HG03066 (cell line): ENCODE results near the gene GNL3.
"Not testable (repeated sequence)": the region's sequence is repeated elsewhere in the genome, so short reads cannot be mapped to it uniquely, and the experiment has no call there.

Experiments
- ATAC-seq: cut with Tn5 transposase; IDR thresholded peaks from one replicate; pipeline ENCODE4 v1.9.1; 2021; ENCODE audit warnings: low read depth; ENCODE audit not compliant: unreplicated experiment

Gene GNL3

GRCh38 chr3:52714335-52715302 lies 28.8 kb downstream of the GNL3 start:
- ATAC-seq = no peak

GRCh38 chr3:52715714-52716305 lies 30.0 kb downstream of the GNL3 start:
- ATAC-seq = no peak

GRCh38 chr3:52719618-52720017 lies 33.8 kb downstream of the GNL3 start:
- ATAC-seq = no peak

DNA sequence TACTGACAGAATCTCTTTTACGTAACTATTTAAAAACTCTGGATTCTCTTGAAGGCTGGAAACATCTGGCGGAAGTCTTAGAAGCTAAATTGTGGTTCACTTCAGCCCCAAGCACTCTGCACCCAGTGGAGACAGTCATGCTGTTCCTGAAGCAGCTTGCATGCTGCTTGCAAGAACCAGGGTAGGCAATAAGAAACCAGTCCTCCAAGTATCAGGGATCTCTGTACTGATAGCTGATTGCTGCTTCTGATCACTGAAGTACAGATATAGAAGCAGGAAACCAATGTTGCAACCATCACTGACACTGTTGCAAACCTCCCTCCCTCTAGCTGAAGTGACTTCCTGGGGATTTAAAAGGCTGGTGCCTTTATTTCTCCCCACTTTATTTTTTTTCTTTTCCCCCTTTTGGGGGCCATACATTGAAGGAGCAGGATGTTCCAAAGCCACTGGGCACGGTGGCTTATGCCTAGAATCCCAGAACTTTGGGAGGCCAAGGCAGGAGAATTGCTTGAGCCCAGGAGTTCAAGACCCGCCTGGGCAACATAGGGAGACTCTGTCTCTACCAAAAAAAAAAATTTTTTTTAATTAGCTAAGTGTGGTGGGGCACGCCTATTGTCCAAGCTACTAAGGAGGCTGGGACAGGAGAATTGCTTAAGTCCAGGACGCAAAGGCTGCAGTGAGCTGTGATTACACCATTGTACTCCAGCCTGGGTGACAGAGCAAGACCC lies 35.3 kb downstream of the GNL3 start:
- peak; percentile 76 for ATAC-seq

DNA sequence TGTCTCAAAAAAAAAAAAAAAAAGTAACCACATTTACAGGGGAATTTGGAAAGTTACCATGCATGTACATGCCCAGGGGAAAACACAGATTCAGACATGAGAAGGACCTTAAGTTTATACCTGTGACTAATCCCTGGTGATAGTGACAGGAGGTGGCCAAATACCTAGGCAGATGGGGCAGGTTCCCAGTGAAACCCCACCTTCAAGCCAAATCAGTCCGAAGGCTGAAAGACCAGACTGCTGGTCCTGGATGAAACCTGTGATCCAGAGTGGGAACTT lies 35.8 kb downstream of the GNL3 start:
- no peak for ATAC-seq

DNA sequence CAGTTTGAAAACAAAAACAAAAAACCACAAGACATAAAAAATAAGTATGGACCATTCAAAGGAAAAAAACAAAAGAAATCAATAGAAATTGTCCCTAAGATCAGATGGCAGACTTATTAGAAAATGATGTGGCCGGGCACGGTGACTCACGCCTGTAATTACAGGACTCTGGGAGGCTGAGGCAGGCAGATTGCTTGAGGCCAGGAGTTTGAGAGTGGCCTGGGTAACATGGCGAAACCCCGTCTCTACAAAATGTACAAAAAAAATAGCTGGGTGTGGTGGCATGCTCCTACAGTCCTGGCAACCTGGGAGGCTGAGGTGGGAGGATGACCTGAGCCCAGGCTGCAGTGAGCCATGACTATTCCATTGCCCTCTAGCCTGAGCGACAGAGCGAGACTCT lies 36.7 kb downstream of the GNL3 start:
- no peak for ATAC-seq

- no peak for ATAC-seq
Observed at GRCh38 chr3:52723935-52724334, 38.1 kb downstream of the GNL3 start.

DNA sequence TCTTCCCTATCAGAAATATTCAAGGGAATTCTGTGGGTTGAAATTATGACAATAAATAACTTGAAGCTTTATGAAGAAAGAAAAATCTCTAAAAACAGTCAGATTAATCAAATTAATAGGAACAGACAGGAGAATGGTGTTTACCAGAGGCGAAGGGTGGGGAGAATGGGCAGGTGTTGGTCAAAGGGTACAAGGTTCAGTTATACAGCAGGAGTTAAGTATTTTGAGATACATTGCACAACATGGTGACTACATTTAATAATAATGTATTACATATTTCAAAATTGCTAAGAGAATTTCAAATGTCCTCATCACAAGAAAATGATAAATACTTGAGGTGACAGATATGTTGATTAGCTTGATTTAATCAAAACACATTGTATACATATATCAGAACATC lies 38.7 kb downstream of the GNL3 start:
- ATAC-seq = no peak

DNA sequence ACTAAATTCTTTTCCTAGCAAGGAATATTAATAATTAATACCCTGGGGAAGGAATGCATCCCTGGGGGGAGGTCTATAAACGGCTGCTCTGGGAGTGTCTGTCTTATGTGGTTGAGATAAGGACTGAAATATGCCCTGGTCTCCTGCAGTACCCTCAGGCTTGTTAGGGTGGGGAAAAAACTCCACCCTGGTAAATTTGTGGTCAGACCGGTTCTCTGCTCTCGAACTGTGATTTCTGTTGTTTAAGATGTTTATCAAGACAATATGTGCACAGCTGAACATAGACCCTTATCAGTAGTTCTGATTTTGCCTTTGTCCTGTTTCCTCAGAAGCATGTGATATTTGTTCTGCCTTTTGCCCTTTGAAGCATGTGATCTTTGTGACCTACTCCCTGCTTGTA lies 42.9 kb downstream of the GNL3 start:
- ATAC-seq = not testable (repeated sequence)

DNA sequence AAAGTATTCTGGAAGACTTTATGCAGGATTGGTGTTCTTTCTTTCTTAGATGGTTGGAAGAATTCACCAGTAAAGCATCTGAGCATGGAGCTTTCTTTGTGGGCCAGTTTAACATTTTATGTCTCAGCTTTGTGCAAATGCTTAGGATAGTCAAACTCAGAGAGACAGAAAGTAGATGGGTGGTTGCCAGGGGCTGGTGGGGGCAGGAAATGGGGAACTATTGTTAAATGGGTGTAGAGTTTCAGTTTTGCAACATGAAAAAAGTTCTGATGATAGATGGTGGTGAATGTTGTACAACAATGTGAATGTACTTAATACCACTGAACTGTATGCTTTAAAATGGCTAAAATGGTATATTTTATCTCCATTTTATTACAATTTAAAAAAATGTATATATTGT lies 44.8 kb downstream of the GNL3 start:
- no peak for ATAC-seq

- ATAC-seq = no peak
Observed at GRCh38 chr3:52731590-52731989, 45.8 kb downstream of the GNL3 start.

DNA sequence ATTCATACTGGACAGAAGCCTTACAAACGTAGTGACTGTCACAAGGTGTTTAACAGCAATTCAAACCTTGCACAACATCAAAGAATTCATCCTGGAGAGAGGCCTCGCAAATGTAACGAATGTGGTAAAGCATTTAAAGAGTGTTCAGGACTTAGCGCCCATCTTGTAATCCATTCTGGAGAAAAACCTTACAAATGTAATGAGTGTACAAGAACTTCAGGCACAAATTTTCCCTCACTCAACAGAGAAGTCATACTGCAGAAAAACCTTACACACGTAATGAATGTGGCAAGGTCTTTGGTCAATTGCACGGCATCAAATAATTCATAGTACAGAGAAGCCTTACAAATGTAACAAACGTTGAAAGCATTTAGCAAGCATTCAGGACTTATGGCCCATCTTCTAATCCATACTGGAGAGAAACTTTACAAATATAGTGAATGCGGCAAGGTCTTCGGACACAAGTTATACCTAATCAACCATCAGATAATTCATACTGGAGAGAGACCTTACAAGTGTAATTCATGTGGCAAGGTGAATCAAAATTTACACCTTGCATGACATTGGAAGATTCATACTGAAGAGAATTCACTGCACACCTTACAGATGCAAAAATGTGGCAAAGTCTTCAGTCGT lies 47.5 kb downstream of the GNL3 start:
- ATAC-seq = no peak

DNA sequence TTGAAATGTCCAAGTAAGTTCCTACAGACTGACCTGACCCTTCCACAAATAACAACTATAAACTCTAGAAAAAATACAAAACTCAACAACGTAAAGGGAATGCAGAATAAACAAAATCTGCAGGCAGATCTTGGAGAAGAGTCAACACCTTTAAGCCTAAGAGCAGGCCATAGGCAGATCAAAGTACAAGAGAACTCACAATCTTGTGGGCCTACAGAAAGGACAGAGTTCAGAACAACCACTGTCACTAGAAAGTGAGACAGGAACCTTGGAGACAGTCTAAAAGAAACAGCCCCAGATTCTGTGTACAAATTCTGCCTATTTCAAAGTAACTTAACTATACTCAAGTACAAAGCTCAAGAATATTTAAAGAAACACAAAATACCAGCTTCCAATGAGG lies 53.9 kb downstream of the GNL3 start:
- ATAC-seq = no peak

- ATAC-seq = no peak
Observed at GRCh38 chr3:52742418-52743041, 56.7 kb downstream of the GNL3 start.

DNA sequence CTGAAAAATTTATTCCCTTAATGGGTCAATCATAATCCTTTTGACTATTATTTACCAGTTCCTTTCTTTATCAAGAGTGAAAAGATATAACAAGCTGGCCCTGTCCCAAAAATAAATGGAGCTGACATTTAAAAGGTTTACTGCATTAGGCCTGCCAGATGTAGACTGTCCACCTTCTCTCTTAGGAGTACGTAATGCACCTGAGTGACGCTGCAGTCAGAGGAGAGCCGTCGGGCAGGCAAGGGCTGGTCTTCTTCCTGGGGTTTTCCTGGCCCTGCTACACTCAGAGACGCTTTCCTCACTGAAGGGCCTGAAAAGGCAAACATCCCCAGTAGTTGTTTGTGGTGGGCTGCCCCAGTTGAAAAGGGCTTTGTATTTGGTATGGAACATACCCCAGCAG lies 57.3 kb downstream of the GNL3 start:
- no peak for ATAC-seq

- no peak for ATAC-seq
Observed at GRCh38 chr3:52743721-52744120, 57.9 kb downstream of the GNL3 start.
